Glutamatergic neuron (in vitro differentiated cells): ENCODE results near the gene CREB3L2. TPM values are rescaled to one million over a fixed set of nuclear protein-coding genes. Genes with fewer than 3 reads are reported as not detected.

Source experiments
- DNase-seq: peaks from one replicate; pipeline ENCODE4 v3.0.0; 2022
- H3K27ac Mint-ChIP-seq: one replicate; pipeline ENCODE4 v1.8.0; 2020; ENCODE audit warnings: mild to moderate bottlenecking, mixed read lengths, inconsistent platforms; ENCODE audit not compliant: unreplicated experiment
- H3K27me3 Mint-ChIP-seq: one replicate; pipeline ENCODE4 v1.8.0; 2020; ENCODE audit warnings: mild to moderate bottlenecking, moderate library complexity, mixed read lengths, inconsistent platforms; ENCODE audit not compliant: unreplicated experiment
- H3K36me3 Mint-ChIP-seq: one replicate; pipeline ENCODE4 v1.8.0; 2020; ENCODE audit warnings: mild to moderate bottlenecking, mixed read lengths, inconsistent platforms; ENCODE audit not compliant: unreplicated experiment
- H3K4me1 Mint-ChIP-seq: one replicate; pipeline ENCODE4 v1.8.0; 2020; ENCODE audit warnings: mild to moderate bottlenecking, low read depth, mixed read lengths, inconsistent platforms; ENCODE audit not compliant: unreplicated experiment
- H3K4me3 Mint-ChIP-seq: one replicate; pipeline ENCODE4 v1.8.0; 2020; ENCODE audit warnings: mild to moderate bottlenecking, mixed read lengths, inconsistent platforms; ENCODE audit not compliant: unreplicated experiment
- H3K9me3 Mint-ChIP-seq: one replicate; pipeline ENCODE4 v1.8.0; 2020; ENCODE audit warnings: mild to moderate bottlenecking, moderate library complexity, mixed read lengths, inconsistent platforms; ENCODE audit not compliant: unreplicated experiment
- total RNA-seq: library from RNA; stranded (reverse); fragmentation: NEBNext Ultra II Directional; extraction: Animal tissue kit (Norgen Biotek cat#: 25700); gene quantifications from one replicate; pipeline ENCODE4 v1.2.1, GENCODE V29; 2021; ENCODE audit not compliant: unreplicated experiment
- TF ChIP-seq, protein P1 (sequence below): fragments of 200-600 bp; sonication (generic); IDR thresholded peaks from one replicate; pipeline ENCODE4 v1.5.0; 2021; ENCODE audit not compliant: partially characterized antibody, unreplicated experiment

The CREB3L2 gene
- total RNA-seq, 1 donor from 2014 or later = 45.4 TPM

- Mint-ChIP-seq H3K27ac (no peak overlapping the region), H3K4me1 (no peaks in the 10 kb centered on the region), H3K36me3 (no peaks in the 10 kb centered on the region), H3K4me3 (no peak overlapping the region), H3K9me3 (peaks cover 2% of the 10 kb centered on the region), H3K27me3 (peaks cover 1% of the 10 kb centered on the region)
- no peak for DNase-seq
- TF ChIP-seq, protein P1, sequence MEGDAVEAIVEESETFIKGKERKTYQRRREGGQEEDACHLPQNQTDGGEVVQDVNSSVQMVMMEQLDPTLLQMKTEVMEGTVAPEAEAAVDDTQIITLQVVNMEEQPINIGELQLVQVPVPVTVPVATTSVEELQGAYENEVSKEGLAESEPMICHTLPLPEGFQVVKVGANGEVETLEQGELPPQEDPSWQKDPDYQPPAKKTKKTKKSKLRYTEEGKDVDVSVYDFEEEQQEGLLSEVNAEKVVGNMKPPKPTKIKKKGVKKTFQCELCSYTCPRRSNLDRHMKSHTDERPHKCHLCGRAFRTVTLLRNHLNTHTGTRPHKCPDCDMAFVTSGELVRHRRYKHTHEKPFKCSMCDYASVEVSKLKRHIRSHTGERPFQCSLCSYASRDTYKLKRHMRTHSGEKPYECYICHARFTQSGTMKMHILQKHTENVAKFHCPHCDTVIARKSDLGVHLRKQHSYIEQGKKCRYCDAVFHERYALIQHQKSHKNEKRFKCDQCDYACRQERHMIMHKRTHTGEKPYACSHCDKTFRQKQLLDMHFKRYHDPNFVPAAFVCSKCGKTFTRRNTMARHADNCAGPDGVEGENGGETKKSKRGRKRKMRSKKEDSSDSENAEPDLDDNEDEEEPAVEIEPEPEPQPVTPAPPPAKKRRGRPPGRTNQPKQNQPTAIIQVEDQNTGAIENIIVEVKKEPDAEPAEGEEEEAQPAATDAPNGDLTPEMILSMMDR = no peak
Measured at GRCh38 chr7:138029941-138030340, 28.1 kb upstream of the CREB3L2 start.

DNA sequence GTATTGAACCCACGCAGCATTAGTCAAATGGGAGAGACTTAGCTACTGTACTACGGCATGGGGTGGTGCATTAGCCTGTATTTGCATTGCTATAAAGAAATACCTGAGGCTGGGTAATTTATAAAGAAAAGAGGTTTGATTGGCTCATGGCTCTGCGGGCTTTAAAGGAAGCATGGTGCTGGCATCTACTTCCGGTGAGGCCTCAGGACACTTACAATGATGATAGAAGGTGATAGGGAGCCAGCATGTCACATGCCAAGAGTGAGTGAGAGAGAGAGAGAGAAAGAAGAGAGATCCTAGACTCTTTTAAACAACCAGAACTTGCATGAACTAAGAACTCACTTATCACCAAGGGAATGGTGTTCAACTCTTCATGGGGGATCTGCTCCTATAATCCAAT lies 27.2 kb upstream of the CREB3L2 start:
- Mint-ChIP-seq H3K4me3 (no peak overlapping the region), H3K9me3 (no peaks in the 10 kb centered on the region), H3K36me3 (no peaks in the 10 kb centered on the region), H3K27me3 (no peaks in the 10 kb centered on the region), H3K27ac (no peak overlapping the region), H3K4me1 (no peaks in the 10 kb centered on the region)
- DNase-seq = no peak
- TF ChIP-seq, protein P1 = no peak

GRCh38 chr7:138027100-138027499 lies 25.2 kb upstream of the CREB3L2 start:
- Mint-ChIP-seq H3K36me3 (peaks cover 4% of the 10 kb centered on the region), H3K4me3 (no peak overlapping the region), H3K27ac (no peak overlapping the region), H3K27me3 (no peaks in the 10 kb centered on the region), H3K9me3 (no peaks in the 10 kb centered on the region), H3K4me1 (no peaks in the 10 kb centered on the region)
- TF ChIP-seq, protein P1 = no peak
- no peak for DNase-seq

DNA sequence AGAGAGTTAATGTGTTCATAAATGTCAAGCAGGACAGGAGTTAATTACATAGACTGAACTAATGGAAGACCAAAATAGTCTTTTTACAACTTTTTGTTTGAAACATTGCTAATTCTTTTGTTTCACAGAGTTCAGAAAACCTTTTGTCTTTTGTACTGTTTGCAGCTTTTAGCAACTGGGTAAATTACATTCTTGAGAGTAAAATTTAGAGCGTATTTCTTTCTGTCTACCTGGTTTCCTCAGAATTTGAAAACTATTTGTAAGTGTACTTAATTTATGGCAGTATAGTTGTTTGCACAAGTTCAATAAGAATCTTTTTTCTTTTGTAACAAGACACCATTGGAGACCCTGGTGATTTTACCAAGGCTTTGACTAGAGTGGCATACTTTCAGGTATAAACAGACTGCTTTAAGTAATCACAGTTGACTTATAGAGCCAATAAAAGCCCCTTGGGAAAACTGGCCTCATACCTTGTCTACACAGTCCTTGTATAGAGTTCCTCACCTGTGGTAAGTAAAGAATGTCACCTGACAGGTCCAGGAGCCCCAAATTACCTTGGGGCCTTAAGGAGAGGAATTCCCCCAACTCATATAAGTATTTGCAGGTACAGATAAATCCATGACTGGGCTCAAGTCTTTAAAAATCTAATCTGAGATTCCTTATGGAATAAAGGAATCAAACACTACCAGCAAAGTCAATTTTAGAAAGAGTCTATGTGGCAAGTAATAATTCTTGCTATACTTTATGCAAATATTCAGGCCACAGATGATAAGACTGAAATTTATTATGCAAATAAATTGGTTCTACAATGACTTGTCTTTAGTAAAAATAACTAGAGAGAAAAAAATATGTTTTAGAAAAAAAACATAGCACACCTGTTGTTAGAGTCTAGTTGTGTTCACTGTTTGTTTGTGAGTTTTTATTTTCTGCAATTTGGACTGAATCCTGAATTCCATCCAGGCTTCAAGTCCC lies 23.6 kb upstream of the CREB3L2 start:
- TF ChIP-seq, protein P1 = no peak

GRCh38 chr7:138024765-138025164 lies 22.9 kb upstream of the CREB3L2 start:
- TF ChIP-seq, protein P1 = no peak
- Mint-ChIP-seq H3K4me3 (no peak overlapping the region), H3K27ac (no peak overlapping the region), H3K9me3 (no peaks in the 10 kb centered on the region), H3K4me1 (no peaks in the 10 kb centered on the region), H3K27me3 (peaks cover 2% of the 10 kb centered on the region), H3K36me3 (peaks cover 4% of the 10 kb centered on the region)
- DNase-seq = no peak

More for the DNA sequence above, 23.6 kb upstream of the CREB3L2 start:
- no peaks in the 10 kb centered on the region for H3K9me3 Mint-ChIP-seq
- H3K36me3 Mint-ChIP-seq = peaks cover 4% of the 10 kb centered on the region
- DNase-seq = no peak
- no peak overlapping the region for H3K27ac Mint-ChIP-seq
- H3K4me3 Mint-ChIP-seq = no peak overlapping the region
- no peaks in the 10 kb centered on the region for H3K4me1 Mint-ChIP-seq
- H3K27me3 Mint-ChIP-seq = peaks cover 2% of the 10 kb centered on the region
